A673 (cell line): ENCODE data around the gene CHD1. TPM values are rescaled to one million over a fixed set of nuclear protein-coding genes. Genes with fewer than 3 reads are reported as not detected.

Source experiments
- BruUV-seq: library from RNA; stranded (reverse); fragments of 400-500 nt; replicated peaks from 2 replicates; lab custom pipeline; 2021; lab: Mats Ljungman, UMichigan
- CTCF ChIA-PET: fragments of 300-600 bp; sonication (Branson Sonifier 250); formaldehyde crosslinking; loops from one replicate; lab custom pipeline; 2022; ENCODE audit warnings: antibody characterized with exemption; lab: Charles Lee
- POLR2A ChIA-PET: fragments of 300-600 bp; sonication (Branson Sonifier 250); formaldehyde crosslinking; loops from one replicate; lab custom pipeline; 2022; ENCODE audit warnings: antibody characterized with exemption; ENCODE audit not compliant: low non-redundant PET; lab: Charles Lee
- DNase-seq: peaks from one replicate; pipeline ENCODE4 v3.0.0-alpha.2; 2015; ENCODE audit warnings: low spot score
- H3K27ac ChIP-seq: fragments of 200-600 bp; sonication (generic); 2 replicates; pipeline ENCODE4 v1.5.1; 2016; ENCODE audit warnings: mixed run types, low read depth, mild to moderate bottlenecking, mixed read lengths, antibody characterized with exemption, low read length; ENCODE audit not compliant: poor library complexity, severe bottlenecking
- H3K27me3 ChIP-seq: fragments of 200-600 bp; sonication (generic); replicated peaks from 2 replicates; pipeline ENCODE4 v1.6.1; 2017; ENCODE audit warnings: mixed run types, low read depth, mild to moderate bottlenecking, mixed read lengths, antibody characterized with exemption, low read length; ENCODE audit not compliant: insufficient read depth, poor library complexity
- H3K36me3 ChIP-seq: fragments of 200-600 bp; sonication (generic); 2 replicates; pipeline ENCODE4 v1.6.1; 2016; ENCODE audit warnings: mixed run types, mild to moderate bottlenecking, mixed read lengths, antibody characterized with exemption, low read length; ENCODE audit not compliant: insufficient read depth, poor library complexity, severe bottlenecking
- H3K4me1 ChIP-seq: fragments of 200-600 bp; sonication (generic); 2 replicates; pipeline ENCODE4 v1.6.1; 2017; ENCODE audit warnings: mixed run types, mild to moderate bottlenecking, mixed read lengths, antibody characterized with exemption, low read length; ENCODE audit not compliant: insufficient read depth, poor library complexity, severe bottlenecking
- H3K4me3 ChIP-seq: fragments of 200-600 bp; sonication (generic); 2 replicates; pipeline ENCODE4 v1.5.1; 2016; ENCODE audit warnings: low read depth, mixed run types, mild to moderate bottlenecking, mixed read lengths, low read length; ENCODE audit not compliant: poor library complexity, severe bottlenecking
- H3K9me3 ChIP-seq: fragments of 200-600 bp; sonication (generic); 2 replicates; pipeline ENCODE4 v1.6.1; 2016; ENCODE audit warnings: mixed run types, low read depth, mild to moderate bottlenecking, mixed read lengths, antibody characterized with exemption, low read length; ENCODE audit not compliant: poor library complexity, severe bottlenecking
- CTCF ChIP-seq: fragments of 300-800, 200-600 bp; sonication (generic); conservative IDR thresholded peaks from 2 replicates; pipeline ENCODE4 v1.5.1; 2017; ENCODE audit warnings: low read depth, mild to moderate bottlenecking, antibody characterized with exemption, low read length, moderate library complexity, mixed read lengths
- EZH2 ChIP-seq: fragments of 200-600 bp; sonication (generic); IDR thresholded peaks from 2 replicates; pipeline ENCODE4 v1.6.1; 2017; ENCODE audit warnings: borderline replicate concordance, low read depth, mild to moderate bottlenecking, mixed read lengths, antibody characterized with exemption, low read length; ENCODE audit not compliant: poor library complexity, severe bottlenecking
- intact Hi-C: fragments of 100-400 bp; cut with micrococcal nuclease; formaldehyde crosslinking; loops from one replicate; pipeline ENCODE4 v1.10.0; 2022; ENCODE audit not compliant: unreplicated experiment
- total RNA-seq: library from RNA; stranded (reverse); gene quantifications from 2 replicates; pipeline ENCODE4 v1.2.3, GENCODE V29; 2021

Gene CHD1
- total RNA-seq, 1 experiment from 2014 or later, result 61.0 TPM

DNA sequence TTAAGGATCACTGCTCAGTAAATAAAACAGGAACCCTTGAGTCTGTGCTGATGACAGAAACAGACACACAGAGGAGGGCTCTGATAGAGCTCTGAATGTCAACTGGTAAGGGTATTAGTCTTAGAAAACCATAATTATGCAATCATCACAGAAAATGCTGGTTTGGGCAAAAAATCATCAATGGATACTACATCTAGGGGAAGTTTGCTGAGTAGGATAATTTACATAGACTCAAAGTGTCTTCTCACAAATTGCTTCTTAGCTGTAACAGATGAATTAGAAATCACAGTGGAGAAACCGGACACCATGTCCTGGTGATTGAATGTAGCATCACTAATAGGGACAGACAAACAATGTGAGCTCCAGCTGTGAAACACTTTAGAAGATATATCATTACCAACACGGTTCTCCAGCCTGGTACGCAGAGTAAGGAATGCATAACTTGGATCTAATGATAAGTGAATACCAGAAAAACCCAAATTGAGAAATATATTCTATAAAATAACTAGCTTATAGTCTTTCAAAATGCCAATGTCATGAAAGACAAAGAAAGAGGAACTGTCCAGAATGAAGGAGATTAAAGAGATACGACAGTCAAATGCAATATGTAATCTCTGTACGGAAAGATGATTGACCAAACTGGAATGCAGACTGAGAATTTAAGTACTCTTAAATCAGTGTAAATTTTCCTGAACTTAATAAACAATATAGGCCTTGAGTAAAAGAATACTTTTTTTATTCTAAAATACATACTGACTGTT is 17.3 kb downstream of the CHD1 start:
- no peaks in the 10 kb centered on the region for H3K36me3 ChIP-seq
- no TSS peak for BruUV-seq
- peak; percentile 89 for DNase-seq
- no peak overlapping the region for H3K4me3 ChIP-seq
- ChIA-PET CTCF (no interaction called here), POLR2A (no interaction called here)
- no peak for TF ChIP-seq CTCF
- no peak for TF ChIP-seq EZH2
- H3K9me3 ChIP-seq, result no peaks in the 10 kb centered on the region
- peaks cover 33% of the 10 kb centered on the region for H3K4me1 ChIP-seq
- intact Hi-C loops, result no loop called here
- peak overlapping the region; percentile 13 for H3K27ac ChIP-seq
- H3K27me3 ChIP-seq, result no peaks in the 10 kb centered on the region

DNA sequence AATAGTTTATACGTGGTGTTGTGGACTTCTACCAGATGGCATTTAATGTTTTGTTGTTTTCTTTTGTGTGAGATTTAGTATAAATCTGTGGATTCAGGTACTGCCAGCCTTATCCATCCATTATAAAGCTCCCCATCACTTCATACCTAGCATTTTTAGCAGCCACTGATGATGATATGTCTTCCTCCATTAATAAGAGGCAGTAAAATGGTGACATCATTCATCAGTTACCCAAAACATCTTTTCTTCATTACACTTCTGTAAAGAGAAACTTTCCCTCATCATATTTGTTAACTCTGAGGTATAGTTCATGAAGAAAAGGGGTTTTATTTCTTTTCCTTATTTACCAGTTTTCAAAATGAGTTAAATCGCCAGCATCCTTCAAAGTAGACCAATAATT is 19.4 kb downstream of the CHD1 start:
- Histone ChIP-seq H3K36me3 (peaks cover 2% of the 10 kb centered on the region), H3K4me1 (peaks cover 33% of the 10 kb centered on the region), H3K9me3 (no peaks in the 10 kb centered on the region), H3K27ac (no peak overlapping the region), H3K27me3 (no peaks in the 10 kb centered on the region), H3K4me3 (no peak overlapping the region)
- ChIA-PET CTCF (no interaction called here), POLR2A (no interaction called here)
- intact Hi-C loops, result no loop called here
- DNase-seq, result no peak
- no peak for TF ChIP-seq CTCF
- no peak for TF ChIP-seq EZH2
- no TSS peak for BruUV-seq

DNA sequence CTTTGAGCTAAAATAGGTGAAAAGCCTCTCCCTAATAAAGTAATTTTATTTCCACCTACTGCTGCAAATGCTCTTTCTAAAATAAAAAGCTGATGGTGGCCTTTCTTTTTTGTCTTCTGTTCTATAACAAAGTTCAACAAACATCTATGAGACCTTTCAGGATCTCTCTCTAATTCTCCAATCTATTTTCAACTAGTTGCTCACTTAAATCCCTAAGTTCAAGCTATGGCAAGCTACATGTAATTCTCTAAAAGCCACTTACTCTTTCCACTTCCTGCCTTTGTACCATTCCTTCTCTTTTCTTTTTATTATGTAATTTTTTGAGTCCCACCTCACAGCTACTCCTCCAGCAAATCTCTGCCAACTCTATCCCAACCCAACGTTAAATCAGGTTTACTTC is 20.9 kb downstream of the CHD1 start:
- TF ChIP-seq EZH2 (no peak), CTCF (no peak)
- ChIA-PET POLR2A (interaction anchor here (0.7 kb wide), 1 partner anchor 153 kb away, joined by 3 read pairs; no protein-coding TSS in a partner anchor), CTCF (no interaction called here)
- intact Hi-C loops, result no loop called here
- DNase-seq, result no peak
- H3K9me3 ChIP-seq, result no peaks in the 10 kb centered on the region
- peaks cover 36% of the 10 kb centered on the region for H3K4me1 ChIP-seq
- H3K4me3 ChIP-seq, result no peak overlapping the region
- no peak overlapping the region for H3K27ac ChIP-seq
- H3K27me3 ChIP-seq, result no peaks in the 10 kb centered on the region
- peaks cover 15% of the 10 kb centered on the region for H3K36me3 ChIP-seq
- BruUV-seq, result no TSS peak
